Endodermal cell (in vitro differentiated cells): ENCODE results near the gene BRPF3. TPM values are rescaled to one million over a fixed set of nuclear protein-coding genes. Genes with fewer than 3 reads are reported as not detected.

Source experiments
- DNase-seq: peaks from one replicate; pipeline ENCODE4 v3.0.0-alpha.2; 2017
- H3K27ac ChIP-seq: 2 replicates; pipeline ENCODE4 v1.5.1; 2013; ENCODE audit warnings: mild to moderate bottlenecking, low read depth, low read length, moderate library complexity
- H3K27me3 ChIP-seq: 2 replicates; pipeline ENCODE4 v1.6.1; 2013; ENCODE audit warnings: mild to moderate bottlenecking, low read length, moderate library complexity; ENCODE audit not compliant: insufficient read depth, control insufficient read depth, poor library complexity, severe bottlenecking
- H3K36me3 ChIP-seq: 2 replicates; pipeline ENCODE4 v1.7.0; 2013; ENCODE audit warnings: mild to moderate bottlenecking, low read length, moderate library complexity; ENCODE audit not compliant: control insufficient read depth, insufficient read depth
- H3K4me1 ChIP-seq: one replicate; pipeline ENCODE4 v1.7.0; 2013; ENCODE audit warnings: low read length; ENCODE audit not compliant: control insufficient read depth, insufficient read depth
- H3K4me3 ChIP-seq: 2 replicates; pipeline ENCODE4 v1.5.1; 2013; ENCODE audit warnings: mild to moderate bottlenecking, low read length, moderate library complexity
- H3K9ac ChIP-seq: 2 replicates; pipeline ENCODE4 v1.6.1; 2013; ENCODE audit warnings: mild to moderate bottlenecking, low read length, moderate library complexity; ENCODE audit not compliant: poor library complexity, severe bottlenecking; ENCODE audit errors: extremely low read depth
- H3K9me3 ChIP-seq: 2 replicates; pipeline ENCODE4 v1.6.1; 2013; ENCODE audit warnings: mild to moderate bottlenecking, low read length, moderate library complexity; ENCODE audit not compliant: control insufficient read depth
- H3K27ac Mint-ChIP-seq: 2 replicates; pipeline ENCODE4 v1.8.0; 2020; ENCODE audit warnings: mixed read lengths
- H3K27me3 Mint-ChIP-seq: 2 replicates; pipeline ENCODE4 v1.8.0; 2021; ENCODE audit warnings: mild to moderate bottlenecking, mixed read lengths; ENCODE audit not compliant: insufficient read depth
- H3K36me3 Mint-ChIP-seq: 2 replicates; pipeline ENCODE4 v1.8.0; 2020; ENCODE audit warnings: low read depth, mixed read lengths
- H3K4me1 Mint-ChIP-seq: 2 replicates; pipeline ENCODE4 v1.8.0; 2020; ENCODE audit warnings: mixed read lengths
- H3K4me3 Mint-ChIP-seq: 2 replicates; pipeline ENCODE4 v1.8.0; 2020; ENCODE audit warnings: mild to moderate bottlenecking, moderate library complexity, mixed read lengths
- H3K9me3 Mint-ChIP-seq: 2 replicates; pipeline ENCODE4 v1.8.0; 2020; ENCODE audit warnings: mild to moderate bottlenecking, mixed read lengths
- WGBS, 2 experiments: methylation state at CpG; one replicate each; pipeline versions ENCODE4 v1.1.5 to v1.1.7; 2013; ENCODE audit warnings: missing lambda C conversion rate in 2 of 2, mixed read lengths in 1 of 2; ENCODE audit not compliant: insufficient coverage in 1 of 2, insufficient read length in 1 of 2; 5-methylcytosine and 5-hydroxymethylcytosine counted together
- total RNA-seq, 2 donors: library from RNA; stranded (reverse); fragmentation: NEBNext Ultra II Directional in 1 of 2; extraction: Animal tissue kit (Norgen Biotek cat#: 25700) in 1 of 2; gene quantifications; 2 replicates in 1 of 2; 3 replicates in 1 of 2; pipeline ENCODE4 v1.2.1, GENCODE V29; 2021
- TF ChIP-seq, protein P1 (sequence below): fragments of 200-600 bp; sonication (generic); conservative IDR thresholded peaks from 2 replicates; pipeline ENCODE4 v1.5.0; 2021; ENCODE audit warnings: antibody characterized with exemption, mild to moderate bottlenecking

The BRPF3 gene
- total RNA-seq, 2 donors from 2014 or later, result 30.4 to 46.8 TPM

DNA sequence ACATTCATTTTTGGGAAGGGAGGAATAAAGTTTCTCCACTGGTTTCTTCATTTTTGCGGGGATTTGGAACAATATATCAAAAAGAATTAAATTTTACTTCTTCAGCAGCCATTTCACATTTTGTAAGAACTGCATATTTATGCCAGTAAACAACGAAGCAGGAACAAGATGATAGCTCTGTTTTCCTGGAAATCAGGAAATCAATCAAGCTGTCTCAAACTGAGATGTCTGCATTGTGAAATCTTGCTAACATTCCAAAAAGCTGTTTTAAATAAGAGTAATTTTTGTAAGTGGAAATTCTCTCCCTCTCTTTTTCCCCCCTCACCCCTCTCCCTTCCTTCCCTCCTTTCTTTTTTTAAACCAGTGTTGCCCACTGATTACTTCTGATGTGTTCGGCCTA is 46.3 kb upstream of the BRPF3 start:
- no peaks in the 10 kb centered on the region for H3K27me3 Mint-ChIP-seq
- no peak overlapping the region for H3K27ac ChIP-seq
- no peak overlapping the region for H3K4me3 ChIP-seq
- TF ChIP-seq, protein P1, sequence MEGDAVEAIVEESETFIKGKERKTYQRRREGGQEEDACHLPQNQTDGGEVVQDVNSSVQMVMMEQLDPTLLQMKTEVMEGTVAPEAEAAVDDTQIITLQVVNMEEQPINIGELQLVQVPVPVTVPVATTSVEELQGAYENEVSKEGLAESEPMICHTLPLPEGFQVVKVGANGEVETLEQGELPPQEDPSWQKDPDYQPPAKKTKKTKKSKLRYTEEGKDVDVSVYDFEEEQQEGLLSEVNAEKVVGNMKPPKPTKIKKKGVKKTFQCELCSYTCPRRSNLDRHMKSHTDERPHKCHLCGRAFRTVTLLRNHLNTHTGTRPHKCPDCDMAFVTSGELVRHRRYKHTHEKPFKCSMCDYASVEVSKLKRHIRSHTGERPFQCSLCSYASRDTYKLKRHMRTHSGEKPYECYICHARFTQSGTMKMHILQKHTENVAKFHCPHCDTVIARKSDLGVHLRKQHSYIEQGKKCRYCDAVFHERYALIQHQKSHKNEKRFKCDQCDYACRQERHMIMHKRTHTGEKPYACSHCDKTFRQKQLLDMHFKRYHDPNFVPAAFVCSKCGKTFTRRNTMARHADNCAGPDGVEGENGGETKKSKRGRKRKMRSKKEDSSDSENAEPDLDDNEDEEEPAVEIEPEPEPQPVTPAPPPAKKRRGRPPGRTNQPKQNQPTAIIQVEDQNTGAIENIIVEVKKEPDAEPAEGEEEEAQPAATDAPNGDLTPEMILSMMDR, result no peak
- no peak overlapping the region for H3K9ac ChIP-seq
- H3K27ac Mint-ChIP-seq, result no peak overlapping the region
- no peaks in the 10 kb centered on the region for H3K27me3 ChIP-seq
- no peak for DNase-seq
- peaks cover 12% of the 10 kb centered on the region for H3K9me3 Mint-ChIP-seq
- no peaks in the 10 kb centered on the region for H3K36me3 Mint-ChIP-seq
- WGBS, 2 experiments, result 80 to 95% methylated on average over 2 to 3 of the region's 3 CpGs
- H3K9me3 ChIP-seq, result peaks cover 5% of the 10 kb centered on the region
- H3K4me3 Mint-ChIP-seq, result no peak overlapping the region
- no peaks in the 10 kb centered on the region for H3K4me1 Mint-ChIP-seq
- H3K36me3 ChIP-seq, result no peaks in the 10 kb centered on the region
- no peaks in the 10 kb centered on the region for H3K4me1 ChIP-seq

DNA sequence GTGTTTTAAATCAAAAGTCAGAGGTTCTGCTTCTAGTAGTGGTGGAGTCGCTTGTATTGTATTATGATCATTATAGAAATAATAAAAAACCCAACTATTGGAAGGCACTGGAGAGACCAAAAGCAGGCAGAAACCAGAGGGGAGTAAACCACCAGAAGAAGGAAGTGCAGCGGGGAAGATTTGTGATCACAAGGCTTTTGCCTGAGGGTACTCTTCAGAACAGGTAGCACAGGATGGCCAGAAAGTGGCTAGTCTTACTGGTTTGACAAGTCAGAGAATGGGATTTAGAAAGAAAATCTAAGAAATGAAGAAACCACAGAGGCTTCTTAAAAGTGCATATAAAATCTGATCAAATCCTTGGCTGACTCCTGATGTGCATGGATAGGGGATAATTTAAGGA is 42.3 kb upstream of the BRPF3 start:
- DNase-seq, result no peak
- H3K4me1 ChIP-seq, result no peaks in the 10 kb centered on the region
- Mint-ChIP-seq H3K9me3 (peaks cover 14% of the 10 kb centered on the region), H3K27ac (no peak overlapping the region), H3K4me1 (no peaks in the 10 kb centered on the region), H3K4me3 (no peak overlapping the region), H3K27me3 (no peaks in the 10 kb centered on the region), H3K36me3 (no peaks in the 10 kb centered on the region)
- no peak overlapping the region for H3K4me3 ChIP-seq
- no peak overlapping the region for H3K9ac ChIP-seq
- H3K36me3 ChIP-seq, result no peaks in the 10 kb centered on the region
- WGBS, 2 experiments, result 90 to 95% methylated on average over 1 of the region's 2 CpGs
- peaks cover 8% of the 10 kb centered on the region for H3K9me3 ChIP-seq
- no peak overlapping the region for H3K27ac ChIP-seq
- TF ChIP-seq, protein P1, result no peak
- H3K27me3 ChIP-seq, result no peaks in the 10 kb centered on the region

DNA sequence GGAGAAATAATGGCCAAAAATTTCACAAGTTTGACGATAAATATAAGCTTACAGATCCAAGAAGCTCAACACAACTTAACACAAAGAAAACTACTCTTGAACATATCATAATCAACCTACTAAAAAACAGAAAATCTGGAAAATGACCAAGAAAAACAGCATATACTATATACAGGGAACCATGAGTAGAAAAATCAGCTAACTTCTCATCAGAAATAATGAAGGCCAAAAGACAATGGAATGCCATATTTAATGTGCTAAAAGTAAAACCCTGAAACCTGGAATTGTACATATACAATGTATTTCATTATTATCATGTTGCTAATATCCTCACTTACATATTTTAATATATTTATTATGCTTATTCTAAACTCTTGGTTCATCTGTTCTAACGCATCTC is 40.9 kb upstream of the BRPF3 start:
- peaks cover 17% of the 10 kb centered on the region for H3K9me3 Mint-ChIP-seq
- no peaks in the 10 kb centered on the region for H3K27me3 Mint-ChIP-seq
- WGBS, 2 experiments, result 89% methylated on average over 2 of the region's 2 CpGs; no CpG with 5 or more reads in 1 of the 2 experiments
- H3K27ac Mint-ChIP-seq, result no peak overlapping the region
- H3K36me3 Mint-ChIP-seq, result no peaks in the 10 kb centered on the region
- Histone ChIP-seq H3K36me3 (no peaks in the 10 kb centered on the region), H3K9ac (no peak overlapping the region), H3K4me1 (no peaks in the 10 kb centered on the region), H3K27ac (no peak overlapping the region), H3K9me3 (peaks cover 13% of the 10 kb centered on the region), H3K27me3 (no peaks in the 10 kb centered on the region), H3K4me3 (no peak overlapping the region)
- H3K4me1 Mint-ChIP-seq, result no peaks in the 10 kb centered on the region
- no peak for DNase-seq
- no peak overlapping the region for H3K4me3 Mint-ChIP-seq
- TF ChIP-seq, protein P1, result no peak
